Measurements from ENCODE around the gene PPFIA1. TPM values are rescaled to one million over a fixed set of nuclear protein-coding genes. Genes with fewer than 3 reads are reported as not detected.

The PPFIA1 gene
- total RNA-seq, 1 donor from 2014 or later = 29.3 TPM

DNA sequence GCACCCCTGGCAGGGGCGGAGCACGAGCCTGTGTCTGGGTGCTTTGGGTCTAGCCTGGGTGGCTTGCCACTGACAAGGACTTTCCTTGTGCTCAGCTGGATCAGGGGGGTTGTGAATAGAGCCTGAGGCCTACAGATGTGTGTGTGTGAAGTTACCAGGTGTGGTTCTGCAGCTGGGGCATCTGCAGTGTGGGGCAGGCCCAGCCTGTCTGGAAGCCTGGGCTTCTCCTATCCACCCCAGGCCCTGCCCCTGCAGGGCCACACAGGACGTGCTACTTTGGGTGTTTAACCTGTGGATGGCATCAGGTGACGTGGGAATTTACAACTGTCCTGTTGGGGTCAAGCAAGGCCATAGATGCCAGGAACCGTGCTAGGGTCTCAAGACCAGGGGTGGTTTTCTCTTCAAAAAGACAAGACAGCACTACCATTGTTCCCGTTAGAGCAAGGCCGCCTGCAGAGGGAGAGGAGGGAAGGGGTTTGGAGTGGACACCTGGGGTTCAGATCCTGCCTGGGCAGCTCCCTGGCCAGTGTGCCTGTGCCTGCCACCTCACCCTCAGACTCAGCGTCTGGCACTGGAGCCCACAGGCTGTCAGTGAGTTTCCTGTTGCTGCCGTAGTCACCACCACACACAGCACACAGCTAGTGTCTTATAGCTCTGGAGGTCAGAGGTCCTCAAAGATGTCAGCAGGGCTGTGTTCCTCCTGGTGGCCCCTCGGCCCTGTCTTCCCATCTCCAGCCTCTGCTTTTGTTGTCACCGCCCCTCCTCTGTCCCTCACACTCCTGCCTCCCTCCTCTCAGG, 159.4 kb downstream of the PPFIA1 start:
- TF ChIP-seq, protein P1, sequence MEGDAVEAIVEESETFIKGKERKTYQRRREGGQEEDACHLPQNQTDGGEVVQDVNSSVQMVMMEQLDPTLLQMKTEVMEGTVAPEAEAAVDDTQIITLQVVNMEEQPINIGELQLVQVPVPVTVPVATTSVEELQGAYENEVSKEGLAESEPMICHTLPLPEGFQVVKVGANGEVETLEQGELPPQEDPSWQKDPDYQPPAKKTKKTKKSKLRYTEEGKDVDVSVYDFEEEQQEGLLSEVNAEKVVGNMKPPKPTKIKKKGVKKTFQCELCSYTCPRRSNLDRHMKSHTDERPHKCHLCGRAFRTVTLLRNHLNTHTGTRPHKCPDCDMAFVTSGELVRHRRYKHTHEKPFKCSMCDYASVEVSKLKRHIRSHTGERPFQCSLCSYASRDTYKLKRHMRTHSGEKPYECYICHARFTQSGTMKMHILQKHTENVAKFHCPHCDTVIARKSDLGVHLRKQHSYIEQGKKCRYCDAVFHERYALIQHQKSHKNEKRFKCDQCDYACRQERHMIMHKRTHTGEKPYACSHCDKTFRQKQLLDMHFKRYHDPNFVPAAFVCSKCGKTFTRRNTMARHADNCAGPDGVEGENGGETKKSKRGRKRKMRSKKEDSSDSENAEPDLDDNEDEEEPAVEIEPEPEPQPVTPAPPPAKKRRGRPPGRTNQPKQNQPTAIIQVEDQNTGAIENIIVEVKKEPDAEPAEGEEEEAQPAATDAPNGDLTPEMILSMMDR (IDR thresholded peaks at IDR 0.05) = no peak
- H3K36me3 ChIP-seq = peaks cover 73 to 97% of the 10 kb centered on the region in 2 donors

DNA sequence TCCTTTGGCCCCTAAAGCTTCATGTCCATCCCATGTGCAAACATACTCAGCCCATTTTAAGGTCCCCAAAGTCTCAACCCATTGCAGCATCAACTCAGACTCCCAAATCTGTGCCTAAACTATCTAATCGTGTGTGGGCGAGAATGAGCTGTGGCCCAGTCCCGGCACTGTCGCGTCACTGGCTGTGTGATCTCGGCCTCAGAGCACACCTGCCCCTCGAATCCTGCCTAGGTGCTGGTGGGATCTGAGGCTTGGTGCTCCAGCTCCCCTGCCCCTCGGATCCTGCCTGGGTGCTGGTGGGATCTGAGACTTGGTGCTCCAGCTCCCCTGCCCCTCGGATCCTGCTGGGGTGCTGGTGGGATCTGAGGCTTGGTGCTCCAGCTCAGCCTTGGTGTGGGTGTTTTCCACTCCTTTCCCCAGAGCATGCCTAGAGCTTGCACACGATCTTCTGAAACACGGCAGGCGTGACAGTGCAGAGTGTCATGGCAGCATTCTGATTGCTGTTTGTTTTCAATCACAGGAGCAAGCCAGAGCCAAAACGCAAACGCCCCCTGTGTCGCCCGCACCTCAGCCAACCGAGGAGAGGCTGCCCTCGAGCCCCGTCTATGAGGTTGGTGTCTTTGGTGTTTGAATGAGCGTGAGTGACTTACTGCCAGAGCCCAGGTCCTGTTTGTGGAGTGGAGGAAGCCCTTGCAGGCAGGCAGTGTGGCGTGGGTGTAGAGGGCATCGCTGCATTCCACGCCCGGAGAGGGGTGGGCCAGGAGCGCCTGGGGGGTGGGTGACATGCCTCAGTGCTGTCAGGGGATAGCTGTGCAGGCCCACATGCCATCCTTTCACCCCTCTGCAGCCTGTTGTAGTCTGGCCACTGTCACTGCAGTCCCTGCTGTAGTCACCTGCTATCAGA, 160.4 kb downstream of the PPFIA1 start:
- no peak overlapping the region for H3K27ac ChIP-seq
- no peak for DNase-seq (ENCODE audit: low spot score in 2 of 2)
- H3K4me3 ChIP-seq = no peak overlapping the region
- TF ChIP-seq, protein P1 (IDR thresholded peaks at IDR 0.05) = no peak
- H3K27me3 ChIP-seq = no peaks in the 10 kb centered on the region
- intact Hi-C loops (cut with DNase I) = no loop called here
- H3K36me3 ChIP-seq = peaks cover 73 to 97% of the 10 kb centered on the region in 2 donors
- no peaks in the 10 kb centered on the region for H3K9me3 ChIP-seq
- no peaks in the 10 kb centered on the region for H3K4me1 ChIP-seq

More for the DNA sequence above, 159.4 kb downstream of the PPFIA1 start:
- H3K4me1 ChIP-seq = no peaks in the 10 kb centered on the region
- H3K4me3 ChIP-seq = no peak overlapping the region
- no peak for DNase-seq (ENCODE audit: low spot score in 2 of 2)
- no peaks in the 10 kb centered on the region for H3K9me3 ChIP-seq
- no peak overlapping the region for H3K27ac ChIP-seq
- no peaks in the 10 kb centered on the region for H3K27me3 ChIP-seq
- intact Hi-C loops (cut with DNase I) = no loop called here

DNA sequence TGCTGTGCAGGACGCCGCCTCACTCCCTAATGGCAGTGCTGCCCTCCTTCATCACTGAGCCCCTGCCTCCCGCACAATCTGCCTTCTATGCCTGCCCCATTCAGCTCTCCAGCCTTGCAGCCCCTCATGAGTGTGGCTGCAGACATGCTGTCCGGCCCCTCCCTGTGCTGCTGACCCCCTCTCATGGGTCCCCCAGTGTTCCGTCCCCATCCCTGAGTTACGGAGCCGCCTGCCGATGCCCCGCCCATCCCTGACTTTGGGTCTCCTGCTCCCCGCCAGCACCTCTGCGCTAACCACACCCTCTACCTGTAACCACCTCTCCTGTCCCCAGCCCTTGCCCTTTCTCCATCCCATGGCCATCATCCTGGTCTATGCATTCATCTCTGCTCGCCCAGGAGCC, 161.1 kb downstream of the PPFIA1 start:
- Histone ChIP-seq H3K27me3 (no peaks in the 10 kb centered on the region), H3K27ac (no peak overlapping the region), H3K9me3 (no peaks in the 10 kb centered on the region), H3K4me1 (no peaks in the 10 kb centered on the region), H3K4me3 (no peak overlapping the region), H3K36me3 (peaks cover 79 to 95% of the 10 kb centered on the region in 2 donors)
- intact Hi-C loops (cut with DNase I) = no loop called here
- TF ChIP-seq, protein P1 (IDR thresholded peaks at IDR 0.05) = no peak
- no peak for DNase-seq (ENCODE audit: low spot score in 2 of 2)

DNA sequence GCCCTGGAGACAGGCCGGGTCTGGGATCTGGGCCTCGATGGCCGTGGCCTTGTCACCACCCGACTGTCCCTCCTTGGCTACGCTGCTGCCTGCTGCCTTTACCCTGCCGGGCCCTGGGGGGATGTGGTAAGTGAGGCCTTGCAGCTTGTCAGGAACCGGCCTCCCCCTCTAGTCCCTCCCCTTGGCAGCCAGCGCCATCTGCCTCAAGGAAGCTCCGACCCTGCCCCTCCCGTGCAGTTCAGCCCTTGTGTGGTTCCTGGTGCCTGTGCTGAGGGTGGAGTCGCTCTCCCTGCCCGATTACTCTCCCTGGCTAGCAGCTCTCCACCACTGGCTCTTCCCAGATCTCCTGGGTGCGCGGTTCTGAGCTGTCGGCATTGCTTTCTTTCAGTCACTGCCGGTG, 161.6 kb downstream of the PPFIA1 start:
- TF ChIP-seq, protein P1 (IDR thresholded peaks at IDR 0.05) = no peak
- H3K36me3 ChIP-seq = peaks cover 82 to 95% of the 10 kb centered on the region in 2 donors
- H3K4me3 ChIP-seq = no peak overlapping the region
- H3K27ac ChIP-seq = no peak overlapping the region
- intact Hi-C loops (cut with DNase I) = no loop called here
- H3K4me1 ChIP-seq = no peaks in the 10 kb centered on the region
- H3K27me3 ChIP-seq = no peaks in the 10 kb centered on the region
- DNase-seq (ENCODE audit: low spot score in 2 of 2) = no peak
- H3K9me3 ChIP-seq = no peaks in the 10 kb centered on the region

DNA sequence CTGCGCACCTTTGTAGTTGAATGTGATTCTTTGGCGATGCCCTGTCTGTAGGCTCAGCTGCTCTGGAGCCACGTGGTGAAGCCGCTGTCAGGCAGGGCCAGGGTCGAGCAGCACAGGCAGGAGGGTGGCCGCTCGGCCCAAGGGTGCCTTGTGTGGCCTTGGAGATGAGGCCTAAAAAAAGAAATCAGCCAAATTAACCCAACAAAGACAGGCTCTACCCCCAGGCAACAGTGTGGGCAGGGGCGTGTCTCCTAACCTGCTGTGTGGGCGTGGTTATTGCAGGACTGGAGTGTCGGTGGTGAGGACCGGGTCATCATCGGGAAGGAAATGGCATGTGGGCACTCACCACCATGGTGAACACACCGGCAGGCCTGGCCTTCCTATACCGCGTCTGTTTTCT, 162.1 kb downstream of the PPFIA1 start:
- Histone ChIP-seq H3K27ac (no peak overlapping the region), H3K4me1 (no peaks in the 10 kb centered on the region), H3K4me3 (no peak overlapping the region), H3K9me3 (no peaks in the 10 kb centered on the region), H3K36me3 (peaks cover 82 to 95% of the 10 kb centered on the region in 2 donors), H3K27me3 (no peaks in the 10 kb centered on the region)
- TF ChIP-seq, protein P1 (IDR thresholded peaks at IDR 0.05) = no peak
- no peak for DNase-seq (ENCODE audit: low spot score in 2 of 2)
- intact Hi-C loops (cut with DNase I) = no loop called here
